HG03520 (cell line): ENCODE data around the gene GLI2.

ENCODE experiments used
- ATAC-seq: cut with Tn5 transposase; IDR thresholded peaks from one replicate; pipeline ENCODE4 v1.9.1; 2021; ENCODE audit warnings: mild to moderate bottlenecking, moderate library complexity; ENCODE audit not compliant: unreplicated experiment

GLI2 gene

GRCh38 chr2:120735746-120736170 is at the start of gene GLI2:
GLI2 (plus strand) TSS chr2:120735868; CDS start chr2:120797321, 61,453 bp downstream.
- no peak for ATAC-seq

GRCh38 chr2:120685974-120686297 is 49.7 kb upstream of the GLI2 start:
- no peak for ATAC-seq

GRCh38 chr2:120686511-120687168 is 49.0 kb upstream of the GLI2 start:
- no peak for ATAC-seq

DNA sequence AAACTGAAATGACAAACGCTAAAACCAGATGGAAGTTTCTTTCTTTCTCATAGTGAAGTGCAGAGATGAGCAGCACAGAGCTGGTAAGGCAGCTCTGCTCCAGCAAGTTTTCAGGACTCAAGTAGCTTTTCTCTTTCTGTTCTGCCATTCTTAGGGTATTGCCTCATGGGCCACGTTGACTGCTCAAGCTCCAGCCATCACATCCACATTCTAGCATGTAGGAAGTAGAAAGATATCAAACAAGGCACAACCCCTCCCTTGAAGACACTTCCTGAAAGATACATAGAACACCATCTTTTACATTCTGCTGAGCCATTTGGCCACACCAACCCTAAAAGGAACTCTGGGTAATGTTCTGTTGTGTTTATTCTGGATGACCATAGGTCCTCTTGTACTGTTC is 48.5 kb upstream of the GLI2 start:
- no peak for ATAC-seq

DNA sequence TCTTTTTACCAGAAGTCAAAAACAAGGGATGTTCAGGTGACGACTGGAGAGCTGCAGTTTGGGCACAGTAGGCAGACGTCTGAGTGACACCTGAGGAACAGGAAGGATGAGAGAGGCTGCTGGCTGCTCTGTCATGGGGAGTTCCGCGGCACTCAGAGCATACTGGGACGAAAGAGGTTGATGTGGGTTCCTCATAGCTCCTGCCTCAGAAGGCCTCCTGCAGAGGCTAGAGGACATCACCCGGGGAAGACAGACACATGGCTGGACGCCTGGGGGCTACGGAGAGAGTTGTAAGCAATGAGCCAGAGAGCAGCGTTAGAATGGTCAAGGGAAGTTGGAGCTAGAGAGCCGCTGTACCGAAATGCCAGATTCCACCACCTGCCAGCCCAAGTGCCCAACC is 45.1 kb upstream of the GLI2 start:
- no peak for ATAC-seq

GRCh38 chr2:120691410-120691809 is 44.3 kb upstream of the GLI2 start:
- no peak for ATAC-seq

DNA sequence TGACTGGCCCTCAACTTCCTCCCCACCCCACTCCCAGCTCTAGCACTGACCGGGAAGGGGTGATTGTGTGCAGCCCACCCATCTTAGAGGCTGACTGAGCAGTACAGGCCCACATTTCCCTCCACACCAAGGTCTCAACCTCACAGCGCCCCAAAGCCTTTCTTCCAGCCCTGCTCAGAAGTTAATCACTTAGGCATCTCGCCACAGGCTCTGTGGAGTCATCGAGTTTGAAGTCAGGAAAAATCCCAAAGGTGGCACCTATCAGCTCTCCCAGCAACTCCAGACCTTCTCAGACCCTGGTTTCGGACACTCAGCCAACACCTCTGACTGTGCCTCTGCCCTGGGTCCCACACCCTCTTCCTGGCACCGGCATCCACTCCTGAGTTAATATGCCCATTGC is 43.0 kb upstream of the GLI2 start:
- ATAC-seq, result no peak

- no peak for ATAC-seq
Measured at GRCh38 chr2:120693121-120693520, 42.5 kb upstream of the GLI2 start.

DNA sequence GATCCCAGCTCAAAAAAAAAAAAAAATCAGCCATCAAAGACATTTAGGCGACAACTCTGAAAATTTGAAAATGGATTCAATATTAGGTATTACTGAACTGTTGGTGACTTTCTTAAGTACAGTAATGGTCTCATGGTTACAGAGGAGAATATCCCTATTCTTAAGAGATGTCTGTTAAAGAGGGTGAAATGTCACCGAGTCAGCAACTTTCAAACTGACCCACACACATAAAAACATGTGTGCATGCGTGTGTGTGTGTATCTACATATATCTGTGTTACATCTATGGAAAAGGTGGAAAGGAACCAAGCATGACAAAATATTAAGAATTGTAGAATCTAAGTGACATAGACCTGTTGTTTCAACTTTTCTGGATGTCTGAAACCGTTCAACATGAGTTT is 41.6 kb upstream of the GLI2 start:
- no peak for ATAC-seq

GRCh38 chr2:120697471-120697870 is 38.2 kb upstream of the GLI2 start:
- ATAC-seq, result no peak

- no peak for ATAC-seq
Measured at GRCh38 chr2:120699292-120699691, 36.4 kb upstream of the GLI2 start.

GRCh38 chr2:120700659-120701058 is 35.0 kb upstream of the GLI2 start:
- ATAC-seq, result no peak

DNA sequence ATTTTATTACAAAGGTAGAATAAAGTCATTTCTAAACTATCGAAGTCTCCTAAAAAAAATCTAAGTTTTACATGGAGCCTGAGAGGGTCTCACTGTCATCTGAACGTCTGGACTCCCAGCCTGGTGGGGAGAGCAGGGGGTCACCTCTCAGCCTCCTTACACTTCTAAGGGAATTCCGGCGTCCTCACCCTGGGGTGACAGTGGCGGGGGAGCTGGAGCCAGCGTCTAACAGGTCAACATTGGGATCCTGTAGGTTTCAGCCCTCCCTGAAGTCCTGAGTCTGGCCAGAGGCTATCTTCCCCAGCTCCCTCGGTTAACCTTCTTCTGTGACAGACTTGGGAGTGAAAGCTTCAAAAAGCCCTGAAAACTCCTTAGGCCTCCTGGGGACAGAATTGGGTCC is 34.6 kb upstream of the GLI2 start:
- ATAC-seq, result no peak

GRCh38 chr2:120701499-120701898 is 34.2 kb upstream of the GLI2 start:
- no peak for ATAC-seq

DNA sequence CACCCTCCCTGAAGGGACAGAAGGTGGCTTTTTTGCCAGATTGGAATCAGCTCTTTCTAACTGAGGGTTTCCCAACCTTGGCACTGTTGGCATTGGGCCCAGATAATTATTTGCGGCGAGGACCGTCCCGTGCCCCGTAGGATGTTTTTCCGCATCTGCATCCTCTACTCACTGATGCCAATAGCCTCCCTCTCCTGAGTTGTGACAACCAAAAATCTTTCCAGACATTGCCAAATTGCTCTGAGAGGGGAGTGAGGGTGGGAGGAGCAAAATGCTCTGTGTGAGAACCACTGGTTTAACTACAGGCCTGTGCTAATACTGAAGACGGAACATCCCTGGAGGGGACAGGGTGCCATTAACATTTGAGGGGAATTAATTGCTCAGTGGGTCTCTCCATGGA is 33.6 kb upstream of the GLI2 start:
- no peak for ATAC-seq

DNA sequence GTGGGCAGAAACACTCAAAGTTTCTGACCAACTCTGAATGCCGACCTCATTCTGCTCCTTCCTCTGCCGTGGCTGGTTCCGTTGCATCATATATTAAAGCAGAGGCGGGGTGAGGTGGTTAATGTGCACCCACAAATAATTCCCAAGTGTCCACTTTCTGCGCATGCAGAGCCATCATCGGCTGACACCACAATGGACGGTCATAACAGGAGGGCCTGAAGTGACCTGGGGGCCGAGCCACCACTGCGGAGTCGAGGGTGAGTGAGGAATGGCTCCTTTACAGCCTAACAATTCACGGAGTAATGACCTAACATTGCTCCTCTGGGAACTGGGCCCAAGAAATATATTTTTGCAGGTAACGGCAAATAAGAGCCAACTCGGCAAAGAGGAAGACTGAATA is 32.9 kb upstream of the GLI2 start:
- no peak for ATAC-seq

DNA sequence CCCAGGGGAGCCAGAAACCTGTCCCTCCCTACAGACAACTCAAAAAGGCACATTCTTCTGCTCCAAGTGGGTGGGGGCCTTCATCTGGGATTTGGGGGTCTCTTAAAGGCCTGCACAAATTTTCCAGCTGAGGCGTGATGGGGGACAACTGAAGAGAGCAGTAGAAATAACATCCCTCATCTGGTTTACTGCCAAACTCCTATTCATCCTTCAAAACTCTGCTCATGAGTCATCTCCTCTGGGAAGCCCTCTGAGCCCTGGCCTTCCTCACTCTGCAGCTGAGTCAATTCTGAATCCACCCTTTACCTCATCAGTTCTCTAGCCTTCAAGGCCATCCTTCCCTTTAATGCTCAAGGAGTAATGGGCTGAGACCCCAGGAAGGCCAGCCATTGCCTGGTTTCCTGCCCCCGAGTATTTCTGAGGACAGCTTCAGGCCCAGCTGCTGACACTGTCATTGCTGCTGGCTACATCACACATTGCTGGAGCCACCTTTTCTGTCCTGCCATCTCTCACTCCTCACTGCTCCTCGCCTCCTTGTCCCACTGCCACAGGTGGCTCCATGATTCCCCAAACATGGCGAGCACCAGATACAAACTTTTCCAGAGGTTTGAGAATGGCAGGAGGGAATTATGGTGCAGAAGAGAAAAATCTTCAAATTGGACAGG is 32.2 kb upstream of the GLI2 start:
- ATAC-seq, result no peak

GRCh38 chr2:120704696-120705095 is 31.0 kb upstream of the GLI2 start:
- ATAC-seq, result no peak

DNA sequence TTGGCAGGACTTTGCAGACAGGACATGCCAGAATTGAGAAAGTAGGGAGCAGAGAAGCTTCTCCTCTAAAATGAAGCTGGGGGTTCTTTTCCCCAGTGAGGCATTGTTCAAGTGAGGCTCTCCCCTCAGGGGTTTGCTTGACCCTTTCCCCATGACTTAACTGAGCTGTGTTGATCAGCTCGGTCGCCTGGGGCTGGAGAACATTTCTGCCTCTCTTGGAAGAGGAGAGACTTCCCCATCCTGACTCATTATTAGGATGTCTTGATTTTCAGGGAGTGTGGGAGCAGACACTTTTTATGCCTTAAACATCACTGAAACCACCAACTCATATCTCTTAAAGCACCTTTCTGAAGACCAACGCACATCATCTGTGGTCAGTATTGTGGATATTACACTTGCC is 27.9 kb upstream of the GLI2 start:
- ATAC-seq, result no peak

GRCh38 chr2:120708944-120709607 is 26.6 kb upstream of the GLI2 start:
- ATAC-seq, result no peak

DNA sequence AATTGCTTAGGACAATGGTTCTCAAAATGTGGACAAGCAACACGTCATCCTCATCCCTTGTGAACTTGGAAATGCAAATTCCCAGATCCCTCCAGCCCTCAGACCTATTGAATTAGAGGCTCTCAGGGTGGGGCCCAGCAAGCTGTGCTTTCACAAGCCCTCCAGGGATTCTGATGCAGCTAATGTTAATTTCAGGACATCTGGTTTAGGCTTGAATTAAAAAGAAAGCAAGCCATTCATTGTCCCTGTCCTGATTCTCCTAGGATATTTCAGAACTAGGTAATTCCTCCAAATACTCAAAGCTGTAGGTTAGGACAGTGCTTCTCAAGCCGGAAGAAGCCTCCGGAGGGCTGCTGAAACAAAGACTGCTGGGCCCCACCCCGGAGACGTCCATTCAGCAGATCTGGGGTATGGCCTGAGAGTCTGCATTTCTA is 26.0 kb upstream of the GLI2 start:
- ATAC-seq, result no peak

- ATAC-seq, result no peak
Measured at GRCh38 chr2:120710256-120710655, 25.4 kb upstream of the GLI2 start.
